ENCODE measurements around the gene TLK2.

- TF ChIP-seq CTCF (conservative IDR thresholded peaks at IDR 0.05 in 1 of 2, IDR thresholded peaks at IDR 0.05 in 1 of 2; ENCODE audit: extremely low read depth in 1 of 2, insufficient read depth in 1 of 2, low read depth in 1 of 2, low read length in 2 of 2) (no peak), EZH2 (IDR thresholded peaks at IDR 0.05; ENCODE audit: borderline replicate concordance, low read length) (no peak)
Observed at GRCh38 chr17:62637809-62638208, 159.2 kb downstream of the TLK2 start.
